Middle frontal gyrus (tissue), 1 donor: ENCODE data around the gene TTF1.
"Not testable (repeated sequence)": the region's sequence is repeated elsewhere in the genome, so short reads cannot be mapped to it uniquely, and the experiment has no call there.

Source experiments
- DNase-seq: peaks from one replicate; pipeline ENCODE4 v3.0.0-alpha.2; 2015; ENCODE audit warnings: low spot score; ENCODE audit errors: extremely low spot score

TTF1 gene

DNA sequence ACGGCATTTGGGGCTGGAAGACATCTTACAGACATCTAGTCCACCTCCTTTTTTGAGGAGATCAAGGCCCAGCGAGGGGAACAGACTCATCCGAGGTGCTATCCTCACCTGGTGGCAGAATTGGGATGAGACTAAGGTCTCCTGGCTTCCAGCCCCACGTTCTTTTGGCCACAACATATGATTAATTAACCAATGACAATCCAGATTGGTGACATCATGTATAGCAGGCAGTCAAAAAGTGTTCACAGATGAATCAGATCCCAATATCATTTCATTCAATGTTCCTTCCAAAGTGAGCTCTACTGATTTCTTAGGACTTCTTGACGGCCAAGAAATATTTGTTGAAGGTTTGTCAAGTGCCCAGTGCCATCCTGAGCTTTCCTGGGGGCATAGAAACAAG lies 7.3 kb upstream of the TTF1 start:
- no peak for DNase-seq

DNA sequence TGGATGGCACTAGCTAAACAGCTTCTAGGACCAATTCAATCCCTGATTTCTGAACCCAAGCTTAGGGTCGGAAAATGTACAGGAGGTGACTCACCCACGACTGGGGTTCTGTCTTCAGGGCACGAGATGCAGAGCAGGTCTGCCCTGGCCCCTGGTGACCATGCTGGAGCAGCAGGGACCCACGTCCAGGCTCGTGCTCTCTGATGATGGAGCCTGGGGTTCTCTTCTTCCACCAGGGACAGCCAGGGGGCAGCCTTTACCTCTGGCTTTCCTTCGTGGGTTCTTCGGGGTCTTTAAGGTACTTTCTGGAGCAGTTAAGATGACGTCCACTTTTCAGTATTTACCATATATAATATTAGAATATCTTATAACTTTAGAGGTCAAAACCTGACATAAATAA lies 5.4 kb upstream of the TTF1 start:
- no peak for DNase-seq

DNA sequence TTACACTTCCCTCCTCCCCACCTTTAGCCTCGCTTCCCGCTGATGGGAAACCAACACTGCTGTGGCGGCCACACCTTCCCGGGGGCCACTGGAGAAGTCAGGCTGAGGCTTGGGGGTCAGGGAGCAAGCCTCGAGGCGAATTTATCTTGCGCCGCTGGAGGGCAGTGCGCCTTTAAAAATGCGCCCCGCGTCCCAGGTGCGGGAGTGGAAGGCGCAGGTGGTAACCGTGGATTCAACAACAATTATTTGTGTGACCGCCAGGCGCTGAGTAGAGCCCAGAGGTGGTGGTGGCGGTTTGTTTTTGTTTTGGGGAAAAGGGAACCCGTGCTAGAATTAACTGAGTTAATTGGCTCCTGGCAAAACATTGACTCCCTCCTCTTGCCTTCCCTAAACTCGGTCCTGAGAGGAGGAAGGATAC lies 4.5 kb upstream of the TTF1 start:
- no peak for DNase-seq

DNA sequence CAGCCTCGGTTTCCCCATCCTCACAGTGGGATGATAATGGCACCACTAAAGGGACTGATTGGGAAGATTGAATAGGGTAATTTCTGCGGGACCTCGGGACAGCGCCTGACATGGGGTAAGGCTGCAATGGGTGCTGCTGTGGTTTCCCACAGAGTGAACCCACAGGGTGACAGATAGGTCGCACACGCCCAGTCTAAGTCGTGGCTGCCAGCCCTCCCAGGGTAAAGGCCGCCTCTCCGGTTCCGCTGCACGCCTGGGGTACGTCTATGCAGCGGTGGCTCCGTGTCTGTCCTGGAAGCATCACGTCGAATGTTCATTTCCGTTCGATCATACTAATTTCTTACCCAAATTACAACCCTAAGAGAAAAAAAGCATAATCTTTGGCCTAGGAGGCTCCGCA lies 4.0 kb upstream of the TTF1 start:
- no peak for DNase-seq

GRCh38 chr9:132409828-132410528 lies 3.3 kb upstream of the TTF1 start, which contains the start of gene CFAP77:
Gene CFAP77 (plus strand): TSS chr9:132410211. CDS start chr9:132410272, 61 bp downstream.
- DNase-seq: no peak

DNA sequence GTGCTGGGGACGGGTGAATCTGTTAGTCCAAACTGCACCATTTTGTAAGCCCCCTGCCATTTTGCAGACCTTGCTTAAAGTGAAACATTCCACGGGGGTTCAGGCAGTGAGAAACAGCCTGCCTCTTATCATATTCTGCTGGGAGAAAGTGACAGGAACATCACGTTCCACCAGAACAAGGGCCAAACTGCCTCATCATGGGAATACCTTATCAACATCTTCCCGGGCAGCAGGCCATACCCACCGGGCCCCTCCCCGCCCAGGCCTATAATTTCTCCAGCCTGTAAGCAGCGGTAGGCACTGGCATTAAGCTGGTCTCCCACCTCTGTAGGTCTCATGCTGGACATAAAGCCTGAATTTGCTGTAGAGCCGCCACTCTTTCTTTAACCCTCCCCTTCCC lies 1.9 kb upstream of the TTF1 start:
- DNase-seq: no peak

GRCh38 chr9:132407196-132407595 lies 556 bp upstream of the TTF1 start:
- DNase-seq: no peak

DNA sequence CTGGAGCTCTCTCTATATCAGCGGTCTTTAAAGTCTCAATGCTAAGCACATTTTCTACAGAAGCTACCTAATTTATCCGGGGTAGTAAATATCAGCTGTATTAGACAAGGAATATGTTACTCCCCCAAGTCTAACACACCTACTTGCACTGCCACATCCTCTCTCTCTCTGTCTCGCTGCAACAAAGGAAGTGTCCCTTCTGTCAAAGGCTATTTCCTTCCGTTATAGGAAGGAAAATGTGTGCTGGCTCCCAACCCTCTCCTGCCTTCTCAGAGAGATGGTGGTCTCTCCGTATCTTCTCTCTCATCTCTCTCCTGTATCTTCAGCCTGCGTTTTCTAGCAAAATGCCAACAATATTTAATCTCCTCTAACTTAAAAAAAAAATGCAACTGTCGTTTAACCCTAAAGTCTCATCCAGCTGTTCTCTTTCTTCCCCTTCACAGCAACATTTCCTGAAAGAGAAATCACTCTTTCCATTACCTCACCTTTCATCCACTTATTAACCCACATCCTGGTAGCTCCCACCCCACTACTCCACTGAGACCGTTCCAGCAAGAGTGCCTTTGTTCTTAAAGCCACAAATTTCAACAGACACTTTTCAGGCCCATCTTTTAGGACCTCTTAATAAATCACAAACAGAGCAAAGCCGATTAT lies 2.3 kb downstream of the TTF1 start:
- DNase-seq: no peak

DNA sequence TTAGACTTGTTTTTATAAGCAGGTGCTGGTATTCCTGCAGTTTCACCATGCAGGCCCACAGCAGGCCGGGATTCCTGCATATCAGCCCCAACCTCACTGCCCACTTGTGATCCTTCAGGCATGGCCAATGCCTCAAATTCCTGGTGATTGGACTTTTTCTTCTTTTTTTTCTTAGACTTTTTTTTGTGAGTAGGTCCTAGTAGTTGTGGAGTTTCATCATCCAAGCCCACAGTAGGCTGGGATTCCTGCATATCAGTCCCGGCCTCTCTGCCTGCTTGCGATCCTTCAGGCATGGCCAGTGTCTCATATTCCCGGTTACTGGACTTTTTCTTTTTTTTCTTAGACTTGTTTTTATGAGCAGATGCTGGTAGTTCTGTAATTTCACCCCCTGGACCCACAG lies 4.8 kb downstream of the TTF1 start:
- no peak for DNase-seq

- DNase-seq: no peak
Measured at GRCh38 chr9:132395560-132395959, 11.1 kb downstream of the TTF1 start.

- no peak for DNase-seq
Measured at GRCh38 chr9:132391449-132391848, 15.2 kb downstream of the TTF1 start.

DNA sequence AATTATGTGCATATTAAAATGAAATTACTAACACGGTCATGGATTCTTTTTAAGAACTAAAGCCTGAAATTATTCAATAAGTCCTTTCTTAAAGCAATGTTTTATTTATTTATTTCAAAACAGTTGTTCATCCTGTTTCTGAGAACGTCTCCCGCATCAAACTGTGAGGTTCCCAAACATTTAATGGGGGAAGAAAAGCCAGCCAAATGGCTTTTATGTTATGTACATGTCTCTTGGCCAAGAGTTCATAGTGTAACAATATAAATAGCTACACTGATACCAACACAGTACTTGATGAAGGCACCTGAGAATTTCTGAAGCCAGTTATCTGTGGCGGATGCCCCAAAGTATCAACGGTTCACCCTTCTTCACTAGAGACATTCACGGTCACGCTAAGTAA lies 15.7 kb downstream of the TTF1 start:
- no peak for DNase-seq

- no peak for DNase-seq
Measured at GRCh38 chr9:132387133-132387532, 19.5 kb downstream of the TTF1 start.

- no peak for DNase-seq
Measured at GRCh38 chr9:132384376-132384775, 22.3 kb downstream of the TTF1 start.

GRCh38 chr9:132383462-132383883 lies 23.2 kb downstream of the TTF1 start:
- no peak for DNase-seq

GRCh38 chr9:132381966-132382541 lies 24.6 kb downstream of the TTF1 start:
- no peak for DNase-seq

DNA sequence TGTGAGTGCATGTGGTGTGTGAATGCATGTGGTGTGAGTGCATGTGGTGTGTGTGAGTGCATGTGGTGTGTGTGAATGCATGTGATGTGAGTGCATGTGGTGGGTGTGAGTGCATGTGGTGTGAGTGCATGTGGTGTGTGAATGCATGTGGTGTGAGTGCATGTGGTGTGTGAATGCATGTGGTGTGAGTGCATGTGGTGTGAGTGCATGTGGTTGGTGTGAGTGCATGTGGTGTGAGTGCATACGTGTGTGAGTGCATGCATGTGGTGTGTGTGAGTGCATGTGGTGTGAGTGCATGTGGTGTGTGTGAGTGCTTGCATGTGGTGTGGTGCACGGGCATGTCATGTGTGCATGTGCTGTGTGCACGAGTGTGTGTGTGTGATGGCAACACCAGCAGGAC lies 28.2 kb downstream of the TTF1 start:
- DNase-seq: not testable (repeated sequence)

- DNase-seq: not testable (repeated sequence)
Measured at GRCh38 chr9:132377769-132378168, 28.9 kb downstream of the TTF1 start.

- DNase-seq: no peak
Measured at GRCh38 chr9:132372177-132373095, 34.2 kb downstream of the TTF1 start.

DNA sequence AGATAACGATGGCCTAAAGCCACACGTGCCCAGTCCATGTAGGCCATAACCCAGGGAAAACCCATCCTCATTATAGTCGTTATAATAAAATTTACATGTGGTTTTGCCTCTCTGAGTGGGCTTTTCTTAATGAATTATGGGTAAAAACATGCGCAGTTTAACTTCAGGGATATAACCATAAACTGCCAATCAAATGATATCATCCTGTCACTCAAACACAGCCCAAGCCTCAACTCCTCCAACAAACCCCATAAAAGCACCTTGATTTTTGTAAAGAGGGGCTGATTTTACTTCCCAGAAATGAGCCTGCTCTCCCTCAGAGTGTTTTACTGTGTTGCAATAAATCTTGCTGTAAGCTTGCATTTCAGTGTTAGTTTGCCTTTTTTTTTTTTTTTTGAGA lies 36.0 kb downstream of the TTF1 start:
- no peak for DNase-seq

- DNase-seq: no peak
Measured at GRCh38 chr9:132369421-132369820, 37.2 kb downstream of the TTF1 start.
